ENCODE results near the gene NARS2.

- TF ChIP-seq CTCF (IDR thresholded peaks at IDR 0.05; ENCODE audit: insufficient read depth, low read length, poor library complexity, severe bottlenecking), result no peak
- no peak for TF ChIP-seq EZH2phosphoT487 (conservative IDR thresholded peaks at IDR 0.05; ENCODE audit: low read length)
Observed at GRCh38 chr11:78492973-78493372, 81.7 kb downstream of the NARS2 start.

Measured in SU-DHL-6 (cell line).